ENCODE measurements around the gene KDM8.

KDM8 gene

GRCh38 chr16:27254262-27254811 lies 51.0 kb downstream of the KDM8 start:
- H3K9me3 ChIP-seq (replicated peaks in 1 of 2; ENCODE audit: control insufficient read depth in 2 of 2, insufficient read depth in 1 of 2, low read depth in 1 of 2, low read length in 2 of 2), result no peaks in the 10 kb centered on the region
- H3K27me3 ChIP-seq (ENCODE audit: control insufficient read depth in 3 of 3, insufficient read depth in 3 of 3, low read depth in 1 of 3, low read length in 3 of 3), result no peaks in the 10 kb centered on the region
- H3K4me1 ChIP-seq (ENCODE audit: control insufficient read depth in 2 of 2, insufficient read depth in 1 of 2, low read depth in 1 of 2, low read length in 2 of 2), result peaks cover 4 to 7% of the 10 kb centered on the region in 2 donors
- H3K18ac ChIP-seq (ENCODE audit: low read length), result no peak overlapping the region
- H3K14ac ChIP-seq (ENCODE audit: low read length), result no peak overlapping the region
- H3K4ac ChIP-seq (ENCODE audit: low read length), result no peak overlapping the region
- no peak overlapping the region for H2BK120ac ChIP-seq (ENCODE audit: low read depth, low read length)
- H2BK15ac ChIP-seq (ENCODE audit: low read length), result no peak overlapping the region
- no peak overlapping the region for H3K23ac ChIP-seq (ENCODE audit: low read depth, low read length, poor library complexity)
- no CpG with 5 or more reads among the region's 3 CpGs for WGBS, 2 donors (ENCODE audit: extremely low coverage in 2 of 2, insufficient read length in 2 of 2, insufficient replicate concordance in 1 of 2)
- no peak overlapping the region for H3K27ac ChIP-seq (replicated peaks; ENCODE audit: low read length)
- no peak overlapping the region for H2BK5ac ChIP-seq (ENCODE audit: low read length)
- no peak overlapping the region for H3K4me3 ChIP-seq (ENCODE audit: low read length in 2 of 2)
- H3K79me1 ChIP-seq (ENCODE audit: low read depth, low read length), result no peaks in the 10 kb centered on the region
- no peak for DNase-seq (ENCODE audit: low spot score)
- no peak overlapping the region for H4K8ac ChIP-seq (ENCODE audit: low read depth, low read length)
- no peak overlapping the region for H2AFZ ChIP-seq (ENCODE audit: low read length)
- no peak overlapping the region for H4K91ac ChIP-seq (ENCODE audit: low read depth, low read length, poor library complexity)
- H2AK5ac ChIP-seq (ENCODE audit: low read depth, low read length), result no peak overlapping the region
- no peak overlapping the region for H3K9ac ChIP-seq (ENCODE audit: low read depth, low read length, poor library complexity)
- no peak overlapping the region for H3K4me2 ChIP-seq (ENCODE audit: insufficient read depth, low read length, poor library complexity, severe bottlenecking)
- H2BK12ac ChIP-seq (ENCODE audit: low read length), result no peak overlapping the region
- H3K36me3 ChIP-seq (replicated peaks in 1 of 2; ENCODE audit: control insufficient read depth in 2 of 2, insufficient read depth in 2 of 2, low read length in 2 of 2), result peaks cover 2 to 45% of the 10 kb centered on the region in 2 donors

GRCh38 chr16:27256861-27257260 lies 53.5 kb downstream of the KDM8 start:
- Histone ChIP-seq H3K9ac (ENCODE audit: low read depth, low read length, poor library complexity) (no peak overlapping the region), H3K9me3 (replicated peaks in 1 of 2; ENCODE audit: control insufficient read depth in 2 of 2, insufficient read depth in 1 of 2, low read depth in 1 of 2, low read length in 2 of 2) (no peaks in the 10 kb centered on the region), H3K4ac (ENCODE audit: low read length) (no peak overlapping the region), H3K4me1 (ENCODE audit: control insufficient read depth in 2 of 2, insufficient read depth in 1 of 2, low read depth in 1 of 2, low read length in 2 of 2) (peaks cover 6 to 9% of the 10 kb centered on the region in 2 donors), H2AK5ac (ENCODE audit: low read depth, low read length) (no peak overlapping the region), H3K14ac (ENCODE audit: low read length) (no peak overlapping the region), H2BK12ac (ENCODE audit: low read length) (no peak overlapping the region), H4K91ac (ENCODE audit: low read depth, low read length, poor library complexity) (no peak overlapping the region), H3K4me3 (ENCODE audit: low read length in 2 of 2) (no peak overlapping the region), H2AFZ (ENCODE audit: low read length) (no peak overlapping the region), H3K23ac (ENCODE audit: low read depth, low read length, poor library complexity) (no peak overlapping the region), H3K79me1 (ENCODE audit: low read depth, low read length) (no peaks in the 10 kb centered on the region), H3K36me3 (replicated peaks in 1 of 2; ENCODE audit: control insufficient read depth in 2 of 2, insufficient read depth in 2 of 2, low read length in 2 of 2) (peaks cover 2 to 39% of the 10 kb centered on the region in 2 donors), H3K27ac (replicated peaks; ENCODE audit: low read length) (no peak overlapping the region), H2BK120ac (ENCODE audit: low read depth, low read length) (no peak overlapping the region), H3K27me3 (ENCODE audit: control insufficient read depth in 3 of 3, insufficient read depth in 3 of 3, low read depth in 1 of 3, low read length in 3 of 3) (no peaks in the 10 kb centered on the region), H2BK15ac (ENCODE audit: low read length) (no peak overlapping the region), H3K18ac (ENCODE audit: low read length) (no peak overlapping the region), H3K4me2 (ENCODE audit: insufficient read depth, low read length, poor library complexity, severe bottlenecking) (no peak overlapping the region), H2BK5ac (ENCODE audit: low read length) (no peak overlapping the region), H4K8ac (ENCODE audit: low read depth, low read length) (no peak overlapping the region)
- WGBS, 2 donors (ENCODE audit: extremely low coverage in 2 of 2, insufficient read length in 2 of 2, insufficient replicate concordance in 1 of 2), result no CpG with 5 or more reads among the region's 3 CpGs
- DNase-seq (ENCODE audit: low spot score), result no peak

GRCh38 chr16:27257271-27257670 lies 53.9 kb downstream of the KDM8 start:
- no peak overlapping the region for H2AK5ac ChIP-seq (ENCODE audit: low read depth, low read length)
- H2BK15ac ChIP-seq (ENCODE audit: low read length), result peak overlapping the region; percentile 29
- no peak overlapping the region for H4K91ac ChIP-seq (ENCODE audit: low read depth, low read length, poor library complexity)
- no peak overlapping the region for H2BK120ac ChIP-seq (ENCODE audit: low read depth, low read length)
- no peak for DNase-seq (ENCODE audit: low spot score)
- no peak overlapping the region for H2AFZ ChIP-seq (ENCODE audit: low read length)
- peaks cover 8 to 9% of the 10 kb centered on the region in 2 donors for H3K4me1 ChIP-seq (ENCODE audit: control insufficient read depth in 2 of 2, insufficient read depth in 1 of 2, low read depth in 1 of 2, low read length in 2 of 2)
- H4K8ac ChIP-seq (ENCODE audit: low read depth, low read length), result no peak overlapping the region
- no peak overlapping the region for H3K4ac ChIP-seq (ENCODE audit: low read length)
- H3K23ac ChIP-seq (ENCODE audit: low read depth, low read length, poor library complexity), result no peak overlapping the region
- H2BK12ac ChIP-seq (ENCODE audit: low read length), result no peak overlapping the region
- peaks cover 2 to 38% of the 10 kb centered on the region in 2 donors for H3K36me3 ChIP-seq (replicated peaks in 1 of 2; ENCODE audit: control insufficient read depth in 2 of 2, insufficient read depth in 2 of 2, low read length in 2 of 2)
- no peaks in the 10 kb centered on the region for H3K79me1 ChIP-seq (ENCODE audit: low read depth, low read length)
- no peak overlapping the region for H3K4me3 ChIP-seq (ENCODE audit: low read length in 2 of 2)
- H3K18ac ChIP-seq (ENCODE audit: low read length), result peak overlapping the region; percentile 38
- no peak overlapping the region for H2BK5ac ChIP-seq (ENCODE audit: low read length)
- no peak overlapping the region for H3K9ac ChIP-seq (ENCODE audit: low read depth, low read length, poor library complexity)
- H3K4me2 ChIP-seq (ENCODE audit: insufficient read depth, low read length, poor library complexity, severe bottlenecking), result no peak overlapping the region
- H3K27me3 ChIP-seq (ENCODE audit: control insufficient read depth in 3 of 3, insufficient read depth in 3 of 3, low read depth in 1 of 3, low read length in 3 of 3), result no peaks in the 10 kb centered on the region
- no peak overlapping the region for H3K14ac ChIP-seq (ENCODE audit: low read length)
- no CpG with 5 or more reads among the region's 14 CpGs for WGBS, 2 donors (ENCODE audit: extremely low coverage in 2 of 2, insufficient read length in 2 of 2, insufficient replicate concordance in 1 of 2)
- H3K27ac ChIP-seq (replicated peaks; ENCODE audit: low read length), result no peak overlapping the region
- no peaks in the 10 kb centered on the region for H3K9me3 ChIP-seq (replicated peaks in 1 of 2; ENCODE audit: control insufficient read depth in 2 of 2, insufficient read depth in 1 of 2, low read depth in 1 of 2, low read length in 2 of 2)

- Histone ChIP-seq H3K4me3 (ENCODE audit: low read length in 2 of 2) (no peak overlapping the region), H2BK120ac (ENCODE audit: low read depth, low read length) (no peak overlapping the region), H3K4me2 (ENCODE audit: insufficient read depth, low read length, poor library complexity, severe bottlenecking) (no peak overlapping the region), H3K18ac (ENCODE audit: low read length) (no peak overlapping the region), H3K27ac (replicated peaks; ENCODE audit: low read length) (no peak overlapping the region), H3K14ac (ENCODE audit: low read length) (no peak overlapping the region), H2BK12ac (ENCODE audit: low read length) (no peak overlapping the region), H3K9me3 (replicated peaks in 1 of 2; ENCODE audit: control insufficient read depth in 2 of 2, insufficient read depth in 1 of 2, low read depth in 1 of 2, low read length in 2 of 2) (no peaks in the 10 kb centered on the region), H2BK15ac (ENCODE audit: low read length) (no peak overlapping the region), H3K27me3 (ENCODE audit: control insufficient read depth in 3 of 3, insufficient read depth in 3 of 3, low read depth in 1 of 3, low read length in 3 of 3) (no peaks in the 10 kb centered on the region), H3K9ac (ENCODE audit: low read depth, low read length, poor library complexity) (no peak overlapping the region), H4K8ac (ENCODE audit: low read depth, low read length) (no peak overlapping the region), H2BK5ac (ENCODE audit: low read length) (no peak overlapping the region), H2AFZ (ENCODE audit: low read length) (no peak overlapping the region), H3K4ac (ENCODE audit: low read length) (no peak overlapping the region), H3K4me1 (ENCODE audit: control insufficient read depth in 2 of 2, insufficient read depth in 1 of 2, low read depth in 1 of 2, low read length in 2 of 2) (peaks cover 9% of the 10 kb centered on the region in 2 donors), H3K36me3 (replicated peaks in 1 of 2; ENCODE audit: control insufficient read depth in 2 of 2, insufficient read depth in 2 of 2, low read length in 2 of 2) (peaks cover 2 to 38% of the 10 kb centered on the region in 2 donors), H3K23ac (ENCODE audit: low read depth, low read length, poor library complexity) (no peak overlapping the region), H3K79me1 (ENCODE audit: low read depth, low read length) (no peaks in the 10 kb centered on the region), H2AK5ac (ENCODE audit: low read depth, low read length) (no peak overlapping the region), H4K91ac (ENCODE audit: low read depth, low read length, poor library complexity) (no peak overlapping the region)
- DNase-seq (ENCODE audit: low spot score), result no peak
- WGBS, 2 donors (ENCODE audit: extremely low coverage in 2 of 2, insufficient read length in 2 of 2, insufficient replicate concordance in 1 of 2), result no CpG with 5 or more reads among the region's 3 CpGs
These were observed 55.0 kb downstream of the KDM8 start for GRCh38 chr16:27258241-27258734.
